Activated CD4-positive, alpha-beta T cell treated with anti-CD3 and anti-CD28 coated beads, Interleukin-2, amount 10 ng/mL, durations not matched to agents 24 days and 14 days (primary cell): ENCODE results near the gene TNRC6B. TPM values are rescaled to one million over a fixed set of nuclear protein-coding genes. Genes with fewer than 3 reads are reported as not detected.
"Not testable (repeated sequence)": the region's sequence is repeated elsewhere in the genome, so short reads cannot be mapped to it uniquely, and the experiment has no call there.

Source experiments
- DNase-seq: peaks from one replicate; pipeline ENCODE4 v3.0.0; 2022
- H3K27ac Mint-ChIP-seq: one replicate; pipeline ENCODE4 v1.8.0; 2022; ENCODE audit warnings: mild to moderate bottlenecking, mixed read lengths
- H3K27me3 Mint-ChIP-seq: one replicate; pipeline ENCODE4 v1.8.0; 2022; ENCODE audit warnings: mixed read lengths
- H3K36me3 Mint-ChIP-seq: one replicate; pipeline ENCODE4 v1.8.0; 2022; ENCODE audit warnings: low read depth, mild to moderate bottlenecking, mixed read lengths
- H3K4me1 Mint-ChIP-seq: one replicate; pipeline ENCODE4 v1.8.0; 2021; ENCODE audit warnings: mixed read lengths
- H3K4me3 Mint-ChIP-seq: one replicate; pipeline ENCODE4 v1.8.0; 2022; ENCODE audit warnings: mild to moderate bottlenecking, moderate library complexity, mixed read lengths
- H3K9me3 Mint-ChIP-seq: one replicate; pipeline ENCODE4 v1.8.0; 2021; ENCODE audit warnings: mixed read lengths
- intact Hi-C: fragments of 100-400 bp; cut with micrococcal nuclease; formaldehyde crosslinking; loops from one replicate; pipeline ENCODE4 v1.15.1; 2023
- total RNA-seq: library from RNA; stranded (reverse); gene quantifications from 2 replicates; pipeline ENCODE4 v1.2.3, GENCODE V29; 2022

The TNRC6B gene
- 27.3 and 31.3 TPM in 2 replicates for total RNA-seq

GRCh38 chr22:40177738-40178416 lies at the start of gene TNRC6B:
TSS of gene TNRC6B (plus strand) at chr22:40177925. CDS start at chr22:40178136, 211 bp downstream.
- peak; percentile 95 for DNase-seq
- H3K9me3 Mint-ChIP-seq: no peaks in the 10 kb centered on the region
- peaks cover 45% of the 10 kb centered on the region for H3K4me1 Mint-ChIP-seq
- peak within 1 kb of the TSS; percentile 80 for H3K4me3 Mint-ChIP-seq
- peaks cover 7% of the 10 kb centered on the region for H3K36me3 Mint-ChIP-seq
- no peaks in the 10 kb centered on the region for H3K27me3 Mint-ChIP-seq
- intact Hi-C loops: loop anchor here (1.0 to 10.0 kb wide), 11 partner anchors 18 to 914 kb away; partner anchors contain the start of genes ADSL, EP300, GRAP2 and RPS19BP1
- H3K27ac Mint-ChIP-seq: peak within 1 kb of the TSS; percentile 91

GRCh38 chr22:40128989-40129388 lies 48.7 kb upstream of the TNRC6B start:
- peaks cover 4% of the 10 kb centered on the region for H3K9me3 Mint-ChIP-seq
- H3K36me3 Mint-ChIP-seq: peaks cover 26% of the 10 kb centered on the region
- peak; percentile 78 for DNase-seq
- H3K4me3 Mint-ChIP-seq: peak overlapping the region; percentile 64
- H3K27me3 Mint-ChIP-seq: no peaks in the 10 kb centered on the region
- peaks cover 28% of the 10 kb centered on the region for H3K4me1 Mint-ChIP-seq
- H3K27ac Mint-ChIP-seq: peak overlapping the region; percentile 84
- intact Hi-C loops: no loop called here

GRCh38 chr22:40137132-40137531 lies 40.6 kb upstream of the TNRC6B start:
- DNase-seq: no peak
- Mint-ChIP-seq H3K27ac (no peak overlapping the region), H3K27me3 (no peaks in the 10 kb centered on the region), H3K9me3 (no peaks in the 10 kb centered on the region), H3K4me1 (peaks cover 3% of the 10 kb centered on the region), H3K36me3 (peaks cover 35% of the 10 kb centered on the region), H3K4me3 (no peak overlapping the region)
- intact Hi-C loops: no loop called here

- H3K36me3 Mint-ChIP-seq: peaks cover 32% of the 10 kb centered on the region
- H3K27ac Mint-ChIP-seq: no peak overlapping the region
- H3K9me3 Mint-ChIP-seq: no peaks in the 10 kb centered on the region
- intact Hi-C loops: no loop called here
- H3K4me1 Mint-ChIP-seq: no peaks in the 10 kb centered on the region
- no peaks in the 10 kb centered on the region for H3K27me3 Mint-ChIP-seq
- DNase-seq: no peak
- H3K4me3 Mint-ChIP-seq: no peak overlapping the region
Measured at GRCh38 chr22:40138866-40139265, 38.9 kb upstream of the TNRC6B start.

- Mint-ChIP-seq H3K4me1 (no peaks in the 10 kb centered on the region), H3K27ac (no peak overlapping the region), H3K4me3 (no peak overlapping the region), H3K9me3 (no peaks in the 10 kb centered on the region), H3K36me3 (peaks cover 5% of the 10 kb centered on the region), H3K27me3 (no peaks in the 10 kb centered on the region)
- DNase-seq: no peak
- intact Hi-C loops: no loop called here
Measured at GRCh38 chr22:40147388-40148176, 30.1 kb upstream of the TNRC6B start.

GRCh38 chr22:40153192-40153591 lies 24.5 kb upstream of the TNRC6B start:
- H3K27ac Mint-ChIP-seq: no peak overlapping the region

GRCh38 chr22:40153705-40154104 lies 24.0 kb upstream of the TNRC6B start:
- peaks cover 4% of the 10 kb centered on the region for H3K4me1 Mint-ChIP-seq
- H3K4me3 Mint-ChIP-seq: no peak overlapping the region
- H3K27me3 Mint-ChIP-seq: no peaks in the 10 kb centered on the region
- DNase-seq: no peak
- no peak overlapping the region for H3K27ac Mint-ChIP-seq
- peaks cover 3% of the 10 kb centered on the region for H3K36me3 Mint-ChIP-seq
- no peaks in the 10 kb centered on the region for H3K9me3 Mint-ChIP-seq
- intact Hi-C loops: no loop called here

More at GRCh38 chr22:40153192-40153591, 24.5 kb upstream of the TNRC6B start:
- no peak overlapping the region for H3K4me3 Mint-ChIP-seq
- H3K36me3 Mint-ChIP-seq: peaks cover 3% of the 10 kb centered on the region
- H3K27me3 Mint-ChIP-seq: no peaks in the 10 kb centered on the region
- no peak for DNase-seq
- H3K4me1 Mint-ChIP-seq: peaks cover 4% of the 10 kb centered on the region
- intact Hi-C loops: no loop called here
- H3K9me3 Mint-ChIP-seq: no peaks in the 10 kb centered on the region

GRCh38 chr22:40156001-40156516 lies 21.7 kb upstream of the TNRC6B start:
- Mint-ChIP-seq H3K27ac (peak overlapping the region; percentile 51), H3K36me3 (peaks cover 2% of the 10 kb centered on the region), H3K4me1 (peaks cover 4% of the 10 kb centered on the region), H3K4me3 (no peak overlapping the region), H3K27me3 (no peaks in the 10 kb centered on the region), H3K9me3 (no peaks in the 10 kb centered on the region)
- intact Hi-C loops: no loop called here
- DNase-seq: peak; percentile 58

GRCh38 chr22:40156682-40157081 lies 21.0 kb upstream of the TNRC6B start:
- H3K27me3 Mint-ChIP-seq, H3K27ac Mint-ChIP-seq, H3K4me1 Mint-ChIP-seq, H3K36me3 Mint-ChIP-seq, DNase-seq, H3K4me3 Mint-ChIP-seq, H3K9me3 Mint-ChIP-seq, intact Hi-C loops: not testable (repeated sequence)

GRCh38 chr22:40157330-40157945 lies 20.3 kb upstream of the TNRC6B start:
- peaks cover 4% of the 10 kb centered on the region for H3K4me1 Mint-ChIP-seq
- H3K27me3 Mint-ChIP-seq: no peaks in the 10 kb centered on the region
- peaks cover 5% of the 10 kb centered on the region for H3K36me3 Mint-ChIP-seq
- no peaks in the 10 kb centered on the region for H3K9me3 Mint-ChIP-seq
- H3K4me3 Mint-ChIP-seq: no peak overlapping the region
- DNase-seq: no peak
- no peak overlapping the region for H3K27ac Mint-ChIP-seq
- intact Hi-C loops: no loop called here

- Mint-ChIP-seq H3K9me3 (no peaks in the 10 kb centered on the region), H3K4me3 (no peak overlapping the region), H3K4me1 (no peaks in the 10 kb centered on the region), H3K27me3 (no peaks in the 10 kb centered on the region), H3K27ac (no peak overlapping the region), H3K36me3 (peaks cover 21% of the 10 kb centered on the region)
- DNase-seq: no peak
- intact Hi-C loops: no loop called here
Measured at GRCh38 chr22:40161194-40161593, 16.5 kb upstream of the TNRC6B start.

GRCh38 chr22:40165537-40165936 lies 12.2 kb upstream of the TNRC6B start:
- H3K27ac Mint-ChIP-seq, H3K27me3 Mint-ChIP-seq, DNase-seq, intact Hi-C loops, H3K9me3 Mint-ChIP-seq, H3K4me1 Mint-ChIP-seq, H3K4me3 Mint-ChIP-seq: not testable (repeated sequence)
- peaks cover 35% of the 10 kb centered on the region for H3K36me3 Mint-ChIP-seq

- Mint-ChIP-seq H3K4me1 (peaks cover 37% of the 10 kb centered on the region), H3K27me3 (no peaks in the 10 kb centered on the region), H3K9me3 (no peaks in the 10 kb centered on the region), H3K4me3 (peak overlapping the region; percentile 55), H3K36me3 (peaks cover 8% of the 10 kb centered on the region), H3K27ac (peak overlapping the region; percentile 91)
- intact Hi-C loops: loop anchor here (2.0 to 10.0 kb wide), 7 partner anchors 67 to 917 kb away; partner anchors contain the start of genes EP300, GRAP2 and RPS19BP1
- no peak for DNase-seq
Measured at GRCh38 chr22:40175611-40176244, 2.0 kb upstream of the TNRC6B start.
